Body of pancreas (tissue), 4 donors: Measurements from ENCODE around the gene TMEM131L.

Experiments
- CTCF ChIP-seq, 7 experiments: fragments of 450-650 bp in 4 of 7; fragments of 200-600 bp in 3 of 7; sonication (generic) in 3 of 7; IDR thresholded peaks; one replicate each; pipeline ENCODE4 v1.5.1; 2016 to 2019; ENCODE audit warnings: antibody characterized with exemption in 7 of 7
- POLR2A ChIP-seq, 3 donors: fragments of 450-650 bp; IDR thresholded peaks; one replicate each; pipeline ENCODE4 v1.6.1; 2016; ENCODE audit warnings: antibody characterized with exemption in 3 of 3, mild to moderate bottlenecking in 2 of 3

- TF ChIP-seq CTCF (IDR thresholded peaks at IDR 0.05) = no peak
- no peak for TF ChIP-seq POLR2A (IDR thresholded peaks at IDR 0.05)
Measured at GRCh38 chr4:153585026-153585425, 118.9 kb downstream of the TMEM131L start.
